GM12892 (cell line): ENCODE results near the gene BCL2L11.

Experiments
- DNase-seq: peaks from one replicate; pipeline ENCODE4 v3.0.0; 2011; ENCODE audit not compliant: insufficient read length
- FAIRE-seq: peaks from 2 replicates; lab custom pipeline; 2011; peaks lifted over from hg19 to GRCh38; lab: Jason Lieb, UNC
- POLR2A ChIP-seq: IDR thresholded peaks from 2 replicates; pipeline ENCODE4 v1.6.1; 2011; ENCODE audit warnings: low read depth, low read length, control low read depth
- POLR2AphosphoS5 ChIP-seq: IDR thresholded peaks from 2 replicates; pipeline ENCODE4 v1.6.1; 2011; ENCODE audit warnings: low read depth, low read length, control low read depth
- TAF1 ChIP-seq: IDR thresholded peaks from 2 replicates; pipeline ENCODE4 v1.6.1; 2011; ENCODE audit warnings: low read depth, mild to moderate bottlenecking, control low read depth, low read length, borderline replicate concordance

BCL2L11 gene

DNA sequence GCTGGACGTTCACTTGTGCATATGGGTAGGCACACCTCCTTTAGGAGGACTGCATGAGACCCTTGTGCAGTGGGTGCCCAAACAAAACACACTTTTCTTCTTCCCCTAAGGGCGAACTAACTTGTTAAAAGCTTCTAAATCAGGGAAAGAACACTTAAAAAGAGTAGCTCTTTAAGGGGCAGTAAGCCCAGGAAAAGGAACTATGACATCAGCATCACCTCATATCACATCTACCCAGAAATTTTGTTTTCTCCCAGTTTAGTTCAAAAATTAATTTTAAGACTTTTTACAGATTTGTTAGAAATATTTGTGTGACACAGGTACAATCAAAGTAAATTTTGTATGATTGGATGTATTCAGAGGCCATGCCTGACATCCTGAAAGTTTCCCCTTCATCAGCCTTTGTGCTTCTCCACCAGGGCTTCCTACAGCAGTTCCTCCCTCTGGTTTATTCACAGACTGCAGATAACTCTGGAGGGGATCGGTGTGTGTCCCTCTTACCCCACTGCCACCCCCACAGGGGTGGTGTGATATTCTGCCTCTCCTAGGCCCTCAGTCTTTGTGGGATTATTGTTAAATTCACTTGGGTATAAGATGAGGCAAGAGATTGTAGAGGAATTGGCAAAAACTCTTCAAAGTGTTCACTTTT is 27.6 kb downstream of the BCL2L11 start:
- FAIRE-seq (no peak), DNase-seq (no peak)
- TF ChIP-seq POLR2AphosphoS5: no peak
- no peak for TF ChIP-seq TAF1
- TF ChIP-seq POLR2A: no peak

DNA sequence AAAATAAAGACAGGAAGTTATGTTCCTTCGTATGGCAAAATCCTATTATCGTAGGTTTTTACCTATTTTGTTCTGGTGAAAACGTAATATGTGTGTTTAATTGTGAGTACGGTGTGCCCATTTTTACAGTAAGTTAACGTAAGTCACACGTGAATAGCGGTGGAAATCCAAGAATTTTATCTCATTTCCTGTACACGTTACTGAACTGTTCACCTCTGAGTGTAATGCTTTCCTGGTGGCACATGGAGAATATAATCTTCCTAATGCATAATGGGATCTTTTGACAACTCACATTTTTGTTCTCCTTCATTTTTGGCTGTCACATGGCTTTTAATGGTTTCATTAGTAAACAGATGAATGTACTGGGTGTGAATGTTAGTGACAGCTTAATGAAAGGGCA is 28.2 kb downstream of the BCL2L11 start:
- no peak for FAIRE-seq
- no peak for DNase-seq
- TF ChIP-seq TAF1: no peak
- no peak for TF ChIP-seq POLR2A
- TF ChIP-seq POLR2AphosphoS5: no peak

DNA sequence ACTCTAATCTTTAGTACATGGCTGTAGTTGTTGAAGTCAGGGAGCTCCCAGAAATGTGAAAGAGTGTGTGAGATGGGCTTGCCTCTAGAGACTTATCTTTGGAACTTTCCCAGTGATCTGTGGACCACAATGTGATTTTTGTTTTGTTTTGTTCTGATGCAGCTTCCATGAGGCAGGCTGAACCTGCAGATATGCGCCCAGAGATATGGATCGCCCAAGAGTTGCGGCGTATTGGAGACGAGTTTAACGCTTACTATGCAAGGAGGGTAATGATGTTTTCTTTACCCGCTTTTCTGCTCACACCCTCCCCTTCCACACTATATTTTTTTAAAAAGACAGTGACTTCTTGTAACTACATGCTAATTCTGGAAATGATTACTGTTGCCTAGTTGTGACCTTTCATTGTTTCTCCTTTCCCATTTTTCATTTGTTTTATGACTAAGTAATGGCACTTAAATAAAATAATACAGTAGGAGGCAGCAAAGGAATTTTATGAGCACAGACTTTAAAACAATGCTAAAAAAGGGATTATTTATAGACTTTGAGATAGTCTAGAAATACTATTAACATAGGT is 29.3 kb downstream of the BCL2L11 start:
- DNase-seq (no peak), FAIRE-seq (no peak)
- TF ChIP-seq POLR2A (no peak), POLR2AphosphoS5 (no peak), TAF1 (no peak)

- FAIRE-seq (no peak), DNase-seq (no peak)
- TF ChIP-seq POLR2A (no peak), TAF1 (no peak), POLR2AphosphoS5 (no peak)
Observed at GRCh38 chr2:111154758-111155157, 34.0 kb downstream of the BCL2L11 start.

DNA sequence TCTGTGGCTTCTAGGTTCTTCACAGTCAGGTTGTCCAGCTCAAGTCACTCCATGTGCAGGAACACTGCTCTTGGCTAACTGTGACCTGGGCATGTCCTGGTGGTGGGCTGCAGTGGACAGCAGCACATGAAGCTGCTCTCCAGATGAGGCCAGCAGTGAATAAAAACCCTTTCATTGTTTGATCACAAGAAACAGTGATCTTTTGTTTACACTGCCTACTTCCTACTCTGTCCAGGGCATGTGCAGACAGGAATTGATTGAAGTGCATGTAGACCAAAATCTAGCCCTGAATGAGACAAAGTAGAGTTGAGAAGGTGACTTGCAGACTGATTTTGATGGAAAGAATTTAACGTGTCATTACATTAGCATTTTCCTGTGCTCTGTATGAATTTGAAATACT is 34.9 kb downstream of the BCL2L11 start:
- TF ChIP-seq TAF1 (no peak), POLR2AphosphoS5 (no peak), POLR2A (no peak)
- DNase-seq: no peak
- FAIRE-seq: no peak

GRCh38 chr2:111156529-111156928 is 35.8 kb downstream of the BCL2L11 start:
- FAIRE-seq (no peak), DNase-seq (no peak)
- TF ChIP-seq POLR2A (no peak), TAF1 (no peak), POLR2AphosphoS5 (no peak)

DNA sequence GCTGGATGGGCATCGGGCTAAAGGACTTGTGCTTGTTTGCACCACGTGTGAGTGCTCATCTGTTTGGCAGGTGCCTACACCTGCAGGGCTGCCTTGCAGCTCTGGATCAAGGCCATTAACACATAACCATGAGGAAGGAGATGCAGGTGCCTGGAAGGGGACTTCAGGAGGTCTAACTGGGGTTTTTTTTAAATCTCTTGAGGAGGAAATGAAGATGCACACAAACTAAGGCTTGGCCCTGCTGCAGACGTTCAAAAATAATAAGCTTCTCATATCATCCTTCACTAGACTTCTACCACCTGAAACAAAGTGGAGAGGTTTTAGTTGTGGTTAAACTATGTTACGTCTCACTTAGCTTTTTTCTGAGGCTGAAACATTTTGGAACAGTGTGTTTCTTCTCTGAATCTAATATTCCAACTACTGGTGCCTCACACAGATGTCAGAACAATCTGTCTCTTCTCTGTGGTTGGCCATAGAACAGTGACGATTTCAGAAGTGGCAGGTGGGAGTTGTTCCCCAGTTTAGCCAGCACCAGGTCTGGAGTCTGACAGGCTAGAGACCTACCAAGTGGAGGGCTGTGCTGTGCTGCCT is 36.5 kb downstream of the BCL2L11 start:
- TF ChIP-seq POLR2A: no peak
- no peak for TF ChIP-seq POLR2AphosphoS5
- TF ChIP-seq TAF1: no peak
- peak; percentile 65 for FAIRE-seq
- DNase-seq: no peak

DNA sequence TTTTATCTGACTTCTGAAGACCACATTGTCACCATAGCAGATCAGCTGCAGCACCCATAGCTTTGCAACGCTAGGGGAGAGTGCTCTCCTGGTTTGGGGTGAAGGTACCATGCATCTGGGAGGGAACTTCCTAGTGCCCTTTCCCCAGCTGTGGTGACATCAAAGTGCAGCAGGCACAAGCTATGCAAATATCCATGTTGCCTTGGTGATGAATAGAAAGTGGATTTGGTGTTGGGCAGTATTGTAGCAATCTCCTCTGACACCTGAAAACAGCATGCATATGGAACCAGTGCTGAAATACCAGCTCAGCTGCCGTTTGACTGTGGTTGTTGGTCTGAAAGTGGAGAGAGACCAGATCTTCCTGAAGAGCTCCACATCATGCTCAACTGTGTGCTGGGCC is 37.1 kb downstream of the BCL2L11 start:
- FAIRE-seq: peak; percentile 86
- TF ChIP-seq POLR2A: no peak
- TF ChIP-seq TAF1: no peak
- TF ChIP-seq POLR2AphosphoS5: no peak
- no peak for DNase-seq

DNA sequence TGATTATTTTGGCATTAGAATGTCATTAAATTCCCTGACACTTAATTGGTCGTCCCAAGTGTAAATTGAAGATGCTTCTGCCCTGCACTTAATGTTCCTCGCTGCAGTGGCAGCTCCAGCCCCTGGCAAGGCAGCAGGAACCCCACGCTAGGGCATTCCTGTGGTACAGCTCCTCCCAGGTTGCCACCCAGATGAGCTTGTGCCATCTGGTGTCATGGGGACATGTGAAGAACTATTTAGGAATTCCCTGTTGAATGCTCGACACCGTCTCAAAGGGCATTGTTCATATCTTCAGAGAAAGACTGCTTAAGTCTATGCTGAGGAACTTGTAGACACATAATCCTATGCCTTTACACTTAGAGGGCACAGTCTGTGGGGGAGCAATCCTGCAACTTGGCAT is 38.9 kb downstream of the BCL2L11 start:
- FAIRE-seq: no peak
- TF ChIP-seq POLR2AphosphoS5: no peak
- no peak for TF ChIP-seq TAF1
- TF ChIP-seq POLR2A: no peak
- no peak for DNase-seq

GRCh38 chr2:111160758-111161157 is 40.0 kb downstream of the BCL2L11 start:
- no peak for FAIRE-seq
- TF ChIP-seq TAF1: no peak
- DNase-seq: no peak

DNA sequence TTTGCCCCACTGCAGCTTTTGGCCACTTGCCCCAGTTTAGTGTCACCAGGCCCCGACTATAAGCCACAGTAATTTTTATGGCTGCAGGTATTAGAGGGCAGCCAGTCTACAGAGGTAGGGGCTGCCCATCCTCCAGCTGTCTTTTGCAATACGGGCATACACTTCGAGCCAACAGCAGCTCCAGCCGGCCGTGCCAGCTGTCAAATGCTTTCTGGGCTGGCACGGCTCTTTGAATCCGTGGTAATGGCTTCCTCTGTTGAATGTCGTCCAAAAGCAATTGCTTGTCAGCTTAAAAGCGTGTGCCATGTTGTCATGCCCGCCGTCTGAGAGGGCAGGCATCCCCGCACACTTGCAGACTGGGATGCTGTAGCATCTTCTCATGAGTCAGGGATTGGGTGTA is 41.3 kb downstream of the BCL2L11 start:
- no peak for FAIRE-seq

GRCh38 chr2:111162718-111163331 is 42.1 kb downstream of the BCL2L11 start:
- no peak for DNase-seq
- TF ChIP-seq TAF1: no peak
- no peak for TF ChIP-seq POLR2A
- no peak for TF ChIP-seq POLR2AphosphoS5
- FAIRE-seq: no peak

More for the DNA sequence above, 41.3 kb downstream of the BCL2L11 start:
- TF ChIP-seq TAF1: no peak
- no peak for TF ChIP-seq POLR2A
- DNase-seq: no peak

- FAIRE-seq: no peak
- DNase-seq: no peak
- TF ChIP-seq POLR2AphosphoS5 (no peak), POLR2A (no peak), TAF1 (no peak)
Observed at GRCh38 chr2:111164078-111164477, 43.4 kb downstream of the BCL2L11 start.
